A673 (cell line): ENCODE measurements around the gene PPP6R2.

Experiments used
- EZH2 ChIP-seq: fragments of 200-600 bp; sonication (generic); IDR thresholded peaks from 2 replicates; pipeline ENCODE4 v1.6.1; 2017; ENCODE audit warnings: borderline replicate concordance, low read depth, mild to moderate bottlenecking, mixed read lengths, antibody characterized with exemption, low read length; ENCODE audit not compliant: poor library complexity, severe bottlenecking
- TF ChIP-seq, protein P1 (sequence below): fragments of 300-800, 200-600 bp; sonication (generic); conservative IDR thresholded peaks from 2 replicates; pipeline ENCODE4 v1.5.1; 2017; ENCODE audit warnings: low read depth, mild to moderate bottlenecking, antibody characterized with exemption, low read length, moderate library complexity, mixed read lengths

DNA sequence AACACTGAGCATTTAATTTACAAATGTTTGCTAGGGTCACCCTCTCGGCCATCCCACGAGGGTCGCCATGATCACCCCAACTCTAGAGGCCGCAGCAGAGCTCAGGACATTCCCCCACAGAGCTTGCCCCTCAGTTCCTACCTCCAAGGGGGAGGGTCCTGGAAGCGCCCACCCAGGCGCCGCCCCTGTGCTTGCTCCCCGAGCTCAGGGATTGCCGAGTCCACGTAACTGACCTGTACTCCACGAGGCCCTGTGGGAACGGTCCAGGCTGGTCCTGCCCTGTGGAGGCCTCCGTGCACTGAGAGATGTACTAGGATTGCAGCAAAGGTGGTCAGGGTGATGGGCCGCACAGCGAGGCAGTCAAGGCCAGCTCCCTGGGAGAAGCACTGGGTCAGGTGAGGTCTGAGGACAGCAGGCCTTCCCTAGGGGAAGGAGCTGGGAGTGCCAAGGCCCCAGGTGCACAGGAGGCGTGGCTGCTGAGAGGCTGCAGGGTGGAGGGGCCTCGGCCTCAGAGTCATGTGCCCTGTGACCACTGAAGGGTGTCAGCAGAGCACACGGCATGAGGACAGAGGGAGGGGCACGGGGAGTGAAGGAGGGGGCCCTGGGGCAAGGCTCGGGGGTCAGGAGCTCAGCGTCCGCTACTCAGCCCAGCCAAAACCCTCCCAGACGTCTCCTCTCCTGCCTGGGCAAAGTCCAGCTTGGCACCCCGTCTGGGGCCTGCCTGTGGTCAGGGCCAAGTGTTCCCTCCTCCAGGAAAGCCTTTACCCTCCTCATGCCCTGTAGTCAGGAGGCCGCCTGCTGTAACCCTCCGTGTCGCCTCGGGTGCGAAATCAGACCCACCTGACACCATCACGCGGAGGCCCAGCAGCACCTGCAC lies 141.1 kb downstream of the PPP6R2 start:
- TF ChIP-seq, protein P1, sequence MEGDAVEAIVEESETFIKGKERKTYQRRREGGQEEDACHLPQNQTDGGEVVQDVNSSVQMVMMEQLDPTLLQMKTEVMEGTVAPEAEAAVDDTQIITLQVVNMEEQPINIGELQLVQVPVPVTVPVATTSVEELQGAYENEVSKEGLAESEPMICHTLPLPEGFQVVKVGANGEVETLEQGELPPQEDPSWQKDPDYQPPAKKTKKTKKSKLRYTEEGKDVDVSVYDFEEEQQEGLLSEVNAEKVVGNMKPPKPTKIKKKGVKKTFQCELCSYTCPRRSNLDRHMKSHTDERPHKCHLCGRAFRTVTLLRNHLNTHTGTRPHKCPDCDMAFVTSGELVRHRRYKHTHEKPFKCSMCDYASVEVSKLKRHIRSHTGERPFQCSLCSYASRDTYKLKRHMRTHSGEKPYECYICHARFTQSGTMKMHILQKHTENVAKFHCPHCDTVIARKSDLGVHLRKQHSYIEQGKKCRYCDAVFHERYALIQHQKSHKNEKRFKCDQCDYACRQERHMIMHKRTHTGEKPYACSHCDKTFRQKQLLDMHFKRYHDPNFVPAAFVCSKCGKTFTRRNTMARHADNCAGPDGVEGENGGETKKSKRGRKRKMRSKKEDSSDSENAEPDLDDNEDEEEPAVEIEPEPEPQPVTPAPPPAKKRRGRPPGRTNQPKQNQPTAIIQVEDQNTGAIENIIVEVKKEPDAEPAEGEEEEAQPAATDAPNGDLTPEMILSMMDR, result no peak
- no peak for TF ChIP-seq EZH2
